Karpas-422 (cell line): ENCODE data around the gene FADS1. TPM values are rescaled to one million over a fixed set of nuclear protein-coding genes. Genes with fewer than 3 reads are reported as not detected.

Source experiments
- DNase-seq: peaks from one replicate; pipeline ENCODE4 v3.0.0-alpha.2; 2015
- H2AFZ ChIP-seq: fragments of 200-600 bp; sonication (generic); 2 replicates; pipeline ENCODE4 v1.6.1; 2014; ENCODE audit warnings: antibody characterized with exemption, low read length, mixed read lengths
- H3K27ac ChIP-seq: fragments of 200-600 bp; sonication (generic); 2 replicates; pipeline ENCODE4 v1.5.1; 2014; ENCODE audit warnings: mild to moderate bottlenecking, low read length, moderate library complexity
- H3K27me3 ChIP-seq: fragments of 200-600 bp; sonication (generic); 2 replicates; pipeline ENCODE4 v1.6.1; 2014; ENCODE audit warnings: low read length, mixed read lengths
- H3K36me3 ChIP-seq: fragments of 200-600 bp; sonication (generic); 2 replicates; pipeline ENCODE4 v1.6.1; 2014; ENCODE audit warnings: low read length, mixed read lengths; ENCODE audit not compliant: insufficient read depth
- H3K4me1 ChIP-seq: fragments of 200-600 bp; sonication (generic); 2 replicates; pipeline ENCODE4 v1.6.1; 2014; ENCODE audit warnings: mild to moderate bottlenecking, low read length, mixed read lengths
- H3K4me2 ChIP-seq: fragments of 200-600 bp; sonication (generic); 2 replicates; pipeline ENCODE4 v1.6.1; 2014; ENCODE audit warnings: low read length, low read depth, mild to moderate bottlenecking; ENCODE audit not compliant: poor library complexity, severe bottlenecking
- H3K4me3 ChIP-seq: fragments of 200-600 bp; sonication (generic); 2 replicates; pipeline ENCODE4 v1.5.1; 2014; ENCODE audit warnings: mild to moderate bottlenecking, antibody characterized with exemption, low read length, mixed read lengths
- H3K79me2 ChIP-seq: fragments of 200-600 bp; sonication (generic); 2 replicates; pipeline ENCODE4 v1.6.1; 2014; ENCODE audit warnings: mild to moderate bottlenecking, low read length, mixed read lengths
- H3K9ac ChIP-seq: fragments of 200-600 bp; sonication (generic); 2 replicates; pipeline ENCODE4 v1.6.0; 2014; ENCODE audit warnings: low read length
- H3K9me2 ChIP-seq: fragments of 200-600 bp; sonication (generic), shearing (Covaris generic); replicated peaks from 2 replicates; pipeline ENCODE4 v1.6.0; 2014; ENCODE audit warnings: mild to moderate bottlenecking, low read length, moderate library complexity; ENCODE audit not compliant: insufficient read depth
- H3K9me3 ChIP-seq: fragments of 300-700, 200-600 bp; sonication (generic); 2 replicates; pipeline ENCODE4 v1.6.1; 2014; ENCODE audit warnings: low read length, mixed read lengths
- H4K20me1 ChIP-seq: fragments of 200-600 bp; sonication (generic); 2 replicates; pipeline ENCODE4 v1.6.1; 2014; ENCODE audit warnings: mild to moderate bottlenecking, antibody characterized with exemption, low read length, low read depth; ENCODE audit not compliant: insufficient read depth
- total RNA-seq: library from RNA; depleted of rRNA; stranded (reverse); fragments of >200 nt; shearing (Covaris generic); gene quantifications from 2 replicates; pipeline ENCODE4 v1.2.3, GENCODE V29; 2014; ENCODE audit warnings: low replicate concordance

FADS1 gene
- total RNA-seq, 1 experiment from 2014 or later, result 80.3 TPM

- Histone ChIP-seq H3K36me3 (no peaks in the 10 kb centered on the region), H4K20me1 (0 out of 2 replicates have a peak, but pooled peaks cover 3% of the 10 kb centered on the region), H3K27me3 (no peaks in the 10 kb centered on the region), H2AFZ (no peak overlapping the region), H3K9me3 (no peaks in the 10 kb centered on the region), H3K79me2 (no peaks in the 10 kb centered on the region), H3K4me1 (no peaks in the 10 kb centered on the region), H3K9me2 (no peaks in the 10 kb centered on the region), H3K4me2 (no peak overlapping the region), H3K9ac (no peak overlapping the region), H3K27ac (no peak overlapping the region), H3K4me3 (no peak overlapping the region)
- no peak for DNase-seq
Observed at GRCh38 chr11:61860054-61860903, 43.5 kb upstream of the FADS1 start.

- no peak overlapping the region for H2AFZ ChIP-seq
- H3K36me3 ChIP-seq, result no peaks in the 10 kb centered on the region
- H3K9me3 ChIP-seq, result no peaks in the 10 kb centered on the region
- no peak overlapping the region for H3K9ac ChIP-seq
- H4K20me1 ChIP-seq, result 0 out of 2 replicates have a peak, but pooled peaks cover 3% of the 10 kb centered on the region
- H3K4me1 ChIP-seq, result no peaks in the 10 kb centered on the region
- H3K4me2 ChIP-seq, result no peak overlapping the region
- DNase-seq, result no peak
- no peaks in the 10 kb centered on the region for H3K79me2 ChIP-seq
- no peaks in the 10 kb centered on the region for H3K27me3 ChIP-seq
- H3K9me2 ChIP-seq, result no peaks in the 10 kb centered on the region
- no peak overlapping the region for H3K4me3 ChIP-seq
- no peak overlapping the region for H3K27ac ChIP-seq
Observed at GRCh38 chr11:61855939-61856680, 39.3 kb upstream of the FADS1 start.

- no peak overlapping the region for H3K4me2 ChIP-seq
- no peak overlapping the region for H3K27ac ChIP-seq
- 0 out of 2 replicates have a peak, but pooled peaks cover 3% of the 10 kb centered on the region for H4K20me1 ChIP-seq
- no peaks in the 10 kb centered on the region for H3K79me2 ChIP-seq
- no peaks in the 10 kb centered on the region for H3K9me2 ChIP-seq
- H3K36me3 ChIP-seq, result no peaks in the 10 kb centered on the region
- H3K9me3 ChIP-seq, result no peaks in the 10 kb centered on the region
- no peak overlapping the region for H2AFZ ChIP-seq
- DNase-seq, result no peak
- no peak overlapping the region for H3K4me3 ChIP-seq
- no peak overlapping the region for H3K9ac ChIP-seq
- H3K27me3 ChIP-seq, result no peaks in the 10 kb centered on the region
- H3K4me1 ChIP-seq, result no peaks in the 10 kb centered on the region
Observed at GRCh38 chr11:61854966-61855714, 38.3 kb upstream of the FADS1 start.

GRCh38 chr11:61854206-61854895 lies 37.5 kb upstream of the FADS1 start:
- H3K9ac ChIP-seq, result no peak overlapping the region
- no peak overlapping the region for H3K27ac ChIP-seq
- DNase-seq, result no peak

GRCh38 chr11:61853698-61854169 lies 36.9 kb upstream of the FADS1 start:
- Histone ChIP-seq H3K4me3 (no peak overlapping the region), H3K9me3 (no peaks in the 10 kb centered on the region), H3K9ac (no peak overlapping the region)

More at GRCh38 chr11:61854206-61854895, 37.5 kb upstream of the FADS1 start:
- Histone ChIP-seq H3K4me1 (no peaks in the 10 kb centered on the region), H4K20me1 (0 out of 2 replicates have a peak, but pooled peaks cover 3% of the 10 kb centered on the region), H3K4me3 (no peak overlapping the region), H3K9me3 (no peaks in the 10 kb centered on the region), H3K4me2 (no peak overlapping the region), H3K36me3 (no peaks in the 10 kb centered on the region), H3K9me2 (no peaks in the 10 kb centered on the region), H3K79me2 (no peaks in the 10 kb centered on the region), H2AFZ (no peak overlapping the region), H3K27me3 (no peaks in the 10 kb centered on the region)

GRCh38 chr11:61851900-61852295 lies 35.1 kb upstream of the FADS1 start:
- Histone ChIP-seq H3K27ac (no peak overlapping the region), H3K36me3 (no peaks in the 10 kb centered on the region), H3K27me3 (no peaks in the 10 kb centered on the region), H4K20me1 (no peaks in the 10 kb centered on the region), H3K9me2 (no peaks in the 10 kb centered on the region), H3K9me3 (no peaks in the 10 kb centered on the region), H3K79me2 (no peaks in the 10 kb centered on the region), H3K4me2 (no peak overlapping the region), H3K9ac (no peak overlapping the region), H3K4me3 (no peak overlapping the region), H3K4me1 (no peaks in the 10 kb centered on the region), H2AFZ (no peak overlapping the region)
- DNase-seq, result no peak

More at GRCh38 chr11:61853698-61854169, 36.9 kb upstream of the FADS1 start:
- Histone ChIP-seq H3K4me1 (no peaks in the 10 kb centered on the region), H3K9me2 (no peaks in the 10 kb centered on the region), H4K20me1 (0 out of 2 replicates have a peak, but pooled peaks cover 3% of the 10 kb centered on the region), H3K27me3 (no peaks in the 10 kb centered on the region), H3K27ac (no peak overlapping the region), H3K36me3 (no peaks in the 10 kb centered on the region), H2AFZ (no peak overlapping the region), H3K79me2 (no peaks in the 10 kb centered on the region), H3K4me2 (no peak overlapping the region)
- no peak for DNase-seq

- Histone ChIP-seq H3K4me3 (no peak overlapping the region), H4K20me1 (no peaks in the 10 kb centered on the region), H3K4me2 (no peak overlapping the region), H3K36me3 (no peaks in the 10 kb centered on the region), H3K27me3 (no peaks in the 10 kb centered on the region), H3K9me2 (no peaks in the 10 kb centered on the region), H3K9ac (no peak overlapping the region), H3K9me3 (no peaks in the 10 kb centered on the region), H3K4me1 (no peaks in the 10 kb centered on the region), H2AFZ (no peak overlapping the region), H3K27ac (no peak overlapping the region), H3K79me2 (no peaks in the 10 kb centered on the region)
- no peak for DNase-seq
Observed at GRCh38 chr11:61851113-61851899, 34.5 kb upstream of the FADS1 start.
